ENCODE data around the gene ST6GALNAC1. TPM values are rescaled to one million over a fixed set of nuclear protein-coding genes. Genes with fewer than 3 reads are reported as not detected.
"Not testable (repeated sequence)": the region's sequence is repeated elsewhere in the genome, so short reads cannot be mapped to it uniquely, and the experiment has no call there.

ST6GALNAC1 gene
- polyA plus RNA-seq, 3 donors = not detected

- Histone ChIP-seq H3K4me1 (ENCODE audit: control insufficient read depth in 1 of 2, insufficient read depth in 2 of 2, low read length in 2 of 2) (peaks cover 0 to 3% of the 10 kb centered on the region in 2 donors), H3K79me2 (ENCODE audit: insufficient read depth, low read length) (no peaks in the 10 kb centered on the region), H3K4me3 (replicated peaks in 1 of 3; ENCODE audit: low read depth in 2 of 3, low read length in 3 of 3) (no peak overlapping the region), H4K20me1 (ENCODE audit: insufficient read depth, low read length) (no peaks in the 10 kb centered on the region), H3K4me2 (replicated peaks; ENCODE audit: extremely low read depth, low read length, poor library complexity, severe bottlenecking) (no peak overlapping the region), H3K9ac (ENCODE audit: insufficient read depth, low read length, poor library complexity, severe bottlenecking) (no peak overlapping the region), H3K27ac (ENCODE audit: low read depth in 1 of 2, low read length in 2 of 2) (no peak overlapping the region), H3K9me3 (replicated peaks in 1 of 2; ENCODE audit: control insufficient read depth in 1 of 2, insufficient read depth in 1 of 2, low read length in 2 of 2) (no peaks in the 10 kb centered on the region), H3K27me3 (ENCODE audit: control insufficient read depth in 2 of 2, insufficient read depth in 2 of 2, low read length in 2 of 2) (no peaks in the 10 kb centered on the region), H2AFZ (ENCODE audit: insufficient read depth, low read depth, low read length, poor library complexity, severe bottlenecking) (no peak overlapping the region), H3K36me3 (replicated peaks in 1 of 2; ENCODE audit: control insufficient read depth in 1 of 2, insufficient read depth in 2 of 2, low read length in 2 of 2) (no peaks in the 10 kb centered on the region)
- Mint-ChIP-seq H3K27me3 (ENCODE audit: low read depth in 3 of 3) (peaks cover 0 to 11% (median 2%) of the 10 kb centered on the region in 3 donors), H3K36me3 (no peaks in the 10 kb centered on the region), H3K27ac (no peak overlapping the region), H3K4me1 (peaks cover 7% of the 10 kb centered on the region), H3K9me3 (no peaks in the 10 kb centered on the region), H3K4me3 (no peak overlapping the region)
- WGBS (ENCODE audit: insufficient coverage) = 100% methylated on average over 1 of the region's 10 CpGs
- no peak for DNase-seq
- intact Hi-C loops (cut with micrococcal nuclease) = no loop called here
- no peak for TF ChIP-seq CTCF (IDR thresholded peaks at IDR 0.05)
Measured at GRCh38 chr17:76638263-76638662, 5.3 kb downstream of the ST6GALNAC1 start.

GRCh38 chr17:76636486-76637206 is 6.9 kb downstream of the ST6GALNAC1 start:
- H3K27me3 Mint-ChIP-seq (ENCODE audit: low read depth in 3 of 3) = peaks cover 0 to 10% (median 2%) of the 10 kb centered on the region in 3 donors
- DNase-seq; H3K4me1 ChIP-seq (ENCODE audit: control insufficient read depth in 1 of 2, insufficient read depth in 2 of 2, low read length in 2 of 2); H3K9ac ChIP-seq (ENCODE audit: insufficient read depth, low read length, poor library complexity, severe bottlenecking); H3K4me1 Mint-ChIP-seq; H3K4me3 ChIP-seq (replicated peaks in 1 of 3; ENCODE audit: low read depth in 2 of 3, low read length in 3 of 3); H3K4me3 Mint-ChIP-seq; H3K9me3 ChIP-seq (replicated peaks in 1 of 2; ENCODE audit: control insufficient read depth in 1 of 2, insufficient read depth in 1 of 2, low read length in 2 of 2); H3K36me3 ChIP-seq (replicated peaks in 1 of 2; ENCODE audit: control insufficient read depth in 1 of 2, insufficient read depth in 2 of 2, low read length in 2 of 2); H3K9me3 Mint-ChIP-seq; H3K79me2 ChIP-seq (ENCODE audit: insufficient read depth, low read length); H3K27me3 ChIP-seq (ENCODE audit: control insufficient read depth in 2 of 2, insufficient read depth in 2 of 2, low read length in 2 of 2); H2AFZ ChIP-seq (ENCODE audit: insufficient read depth, low read depth, low read length, poor library complexity, severe bottlenecking); H3K36me3 Mint-ChIP-seq; H4K20me1 ChIP-seq (ENCODE audit: insufficient read depth, low read length); H3K27ac ChIP-seq (ENCODE audit: low read depth in 1 of 2, low read length in 2 of 2); intact Hi-C loops (cut with micrococcal nuclease); H3K4me2 ChIP-seq (replicated peaks; ENCODE audit: extremely low read depth, low read length, poor library complexity, severe bottlenecking); H3K27ac Mint-ChIP-seq: not testable (repeated sequence)
- 95% methylated on average over 12 of the region's 27 CpGs for WGBS (ENCODE audit: insufficient coverage)
